H9 (cell line): Measurements from ENCODE around the gene LRRC8C. TPM values are rescaled to one million over a fixed set of nuclear protein-coding genes. Genes with fewer than 3 reads are reported as not detected.

Experiments
- DNase-seq: peaks from one replicate; pipeline ENCODE4 v3.0.0-alpha.2; 2017
- H2AFZ ChIP-seq: one replicate; pipeline ENCODE4 v1.6.1; 2013; ENCODE audit warnings: mild to moderate bottlenecking, low read length, control low read depth, moderate library complexity
- H2AK5ac ChIP-seq: 2 replicates; pipeline ENCODE4 v1.6.1; 2013; ENCODE audit warnings: low read length, control low read depth, mixed read lengths; ENCODE audit not compliant: insufficient read length
- H2BK120ac ChIP-seq: one replicate; pipeline ENCODE4 v1.6.1; 2013; ENCODE audit warnings: low read depth, mild to moderate bottlenecking, low read length, control low read depth, inconsistent platforms; ENCODE audit not compliant: poor library complexity, severe bottlenecking
- H2BK12ac ChIP-seq: 2 replicates; pipeline ENCODE4 v1.6.1; 2013; ENCODE audit warnings: low read length, control low read depth, mixed read lengths, low read depth; ENCODE audit not compliant: insufficient read length
- H2BK15ac ChIP-seq: 2 replicates; pipeline ENCODE4 v1.6.1; 2013; ENCODE audit warnings: low read depth, low read length, control low read depth
- H2BK20ac ChIP-seq: one replicate; pipeline ENCODE4 v1.6.1; 2013; ENCODE audit warnings: low read depth, mild to moderate bottlenecking, low read length, control low read depth, inconsistent platforms; ENCODE audit not compliant: poor library complexity, severe bottlenecking
- H2BK5ac ChIP-seq: 2 replicates; pipeline ENCODE4 v1.6.1; 2013; ENCODE audit warnings: low read length, control low read depth, mixed read lengths; ENCODE audit not compliant: insufficient read length
- H3K14ac ChIP-seq: 2 replicates; pipeline ENCODE4 v1.6.1; 2013; ENCODE audit warnings: low read length, control low read depth; ENCODE audit not compliant: insufficient read depth
- H3K18ac ChIP-seq: 2 replicates; pipeline ENCODE4 v1.6.1; 2013; ENCODE audit warnings: low read depth, mild to moderate bottlenecking, mixed read lengths, low read length, control low read depth; ENCODE audit not compliant: insufficient read length
- H3K23ac ChIP-seq: 2 replicates; pipeline ENCODE4 v1.6.1; 2013; ENCODE audit warnings: low read length, control low read depth, mixed read lengths, low read depth; ENCODE audit not compliant: insufficient read length
- H3K23me2 ChIP-seq: 2 replicates; pipeline ENCODE4 v1.6.1; 2013; ENCODE audit warnings: low read depth, mild to moderate bottlenecking, mixed read lengths, low read length, control low read depth; ENCODE audit not compliant: insufficient read length, poor library complexity, severe bottlenecking
- H3K27ac ChIP-seq: 2 replicates; pipeline ENCODE4 v1.5.1; 2013; ENCODE audit warnings: low read length, control low read depth, mixed read lengths, low read depth; ENCODE audit not compliant: insufficient read length
- H3K27me3 ChIP-seq: 2 replicates; pipeline ENCODE4 v1.6.1; 2013; ENCODE audit warnings: low read length, control low read depth, inconsistent platforms; ENCODE audit not compliant: insufficient read depth
- H3K4ac ChIP-seq: 2 replicates; pipeline ENCODE4 v1.6.1; 2013; ENCODE audit warnings: low read depth, mild to moderate bottlenecking, control low read depth, inconsistent platforms, low read length, moderate library complexity
- H3K4me1 ChIP-seq: 2 replicates; pipeline ENCODE4 v1.6.1; 2013; ENCODE audit warnings: low read length, control low read depth, inconsistent platforms; ENCODE audit not compliant: insufficient read depth
- H3K4me2 ChIP-seq: 2 replicates; pipeline ENCODE4 v1.6.1; 2013; ENCODE audit warnings: low read length, control low read depth, mixed read lengths; ENCODE audit not compliant: insufficient read length, insufficient read depth
- H3K56ac ChIP-seq: 2 replicates; pipeline ENCODE4 v1.6.1; 2013; ENCODE audit warnings: low read depth, mild to moderate bottlenecking, mixed read lengths, low read length, control low read depth; ENCODE audit not compliant: insufficient read length
- H3K79me1 ChIP-seq: 2 replicates; pipeline ENCODE4 v1.6.1; 2013; ENCODE audit warnings: low read depth, mild to moderate bottlenecking, moderate library complexity, low read length, control low read depth, inconsistent platforms; ENCODE audit not compliant: insufficient read depth, poor library complexity, severe bottlenecking
- H3K79me2 ChIP-seq: 2 replicates; pipeline ENCODE4 v1.6.1; 2013; ENCODE audit warnings: low read length, control low read depth, inconsistent platforms; ENCODE audit not compliant: insufficient read depth
- H3K9ac ChIP-seq: 2 replicates; pipeline ENCODE4 v1.6.1; 2013; ENCODE audit warnings: low read length, control low read depth, mixed read lengths; ENCODE audit not compliant: insufficient read length; ENCODE audit errors: extremely low read depth
- H3K9me3 ChIP-seq: one replicate; pipeline ENCODE4 v1.6.1; 2013; ENCODE audit warnings: low read depth, low read length, inconsistent platforms; ENCODE audit not compliant: control insufficient read depth
- H3T11ph ChIP-seq: one replicate; pipeline ENCODE4 v1.6.1; 2013; ENCODE audit warnings: mild to moderate bottlenecking, low read length, control low read depth, inconsistent platforms
- H4K20me1 ChIP-seq: one replicate; pipeline ENCODE4 v1.6.1; 2013; ENCODE audit not compliant: control insufficient read depth, insufficient read length, insufficient read depth
- H4K5ac ChIP-seq: 2 replicates; pipeline ENCODE4 v1.6.1; 2013; ENCODE audit warnings: low read depth, mild to moderate bottlenecking, mixed read lengths, low read length, control low read depth; ENCODE audit not compliant: insufficient read length
- H4K8ac ChIP-seq: replicated peaks from 2 replicates; pipeline ENCODE4 v1.6.1; 2013; ENCODE audit warnings: low read length, control low read depth, mixed read lengths, low read depth; ENCODE audit not compliant: insufficient read length
- H4K91ac ChIP-seq: 2 replicates; pipeline ENCODE4 v1.6.1; 2013; ENCODE audit warnings: low read depth, mild to moderate bottlenecking, moderate library complexity, mixed read lengths, low read length, control low read depth; ENCODE audit not compliant: insufficient read length
- H3K27ac Mint-ChIP-seq, 3 experiments: 2 replicates in 2 of 3; 3 replicates in 1 of 3; pipeline ENCODE4 v1.8.0; 2020 to 2021; ENCODE audit warnings: mixed read lengths in 3 of 3, mild to moderate bottlenecking in 1 of 3, moderate library complexity in 1 of 3
- H3K27me3 Mint-ChIP-seq: 2 replicates; pipeline ENCODE4 v1.8.0; 2021; ENCODE audit warnings: low read depth, mild to moderate bottlenecking, moderate library complexity, mixed read lengths
- H3K36me3 Mint-ChIP-seq, 3 experiments: 2 replicates in 2 of 3; 3 replicates in 1 of 3; pipeline ENCODE4 v1.8.0; 2020 to 2021; ENCODE audit warnings: low read depth in 3 of 3, mixed read lengths in 3 of 3; ENCODE audit not compliant: insufficient read depth in 1 of 3
- H3K4me1 Mint-ChIP-seq, 2 experiments: 2 replicates each; pipeline ENCODE4 v1.8.0; 2020; ENCODE audit warnings: mixed read lengths in 2 of 2
- H3K4me3 Mint-ChIP-seq, 2 experiments: 2 replicates in 1 of 2; 3 replicates in 1 of 2; pipeline ENCODE4 v1.8.0; 2020 to 2021; ENCODE audit warnings: mild to moderate bottlenecking in 2 of 2, mixed read lengths in 2 of 2, moderate library complexity in 1 of 2
- H3K9me3 Mint-ChIP-seq, 2 experiments: 2 replicates in 1 of 2; 3 replicates in 1 of 2; pipeline ENCODE4 v1.8.0; 2020; ENCODE audit warnings: mild to moderate bottlenecking in 2 of 2, mixed read lengths in 2 of 2, moderate library complexity in 1 of 2
- WGBS: extraction: QIAGEN DNeasy Blood & Tissue Kit; methylation state at CpG from one replicate; pipeline ENCODE4 v1.1.7; 2013; ENCODE audit warnings: missing lambda C conversion rate, low lambda C conversion rate, mixed read lengths; ENCODE audit not compliant: insufficient read length; ENCODE audit errors: extremely low coverage; 5-methylcytosine and 5-hydroxymethylcytosine counted together
- total RNA-seq: library from RNA; stranded (reverse); gene quantifications from 2 replicates; pipeline ENCODE4 v1.2.1, GENCODE V29; 2021
- TF ChIP-seq, protein P1 (sequence below): fragments of 200-600 bp; sonication (generic); conservative IDR thresholded peaks from 3 replicates; pipeline ENCODE4 v1.8.0; 2021; ENCODE audit warnings: antibody characterized with exemption, mild to moderate bottlenecking

The LRRC8C gene
- total RNA-seq, 1 experiment from 2014 or later, result 1.9 TPM

- H3K4me1 ChIP-seq, result peaks cover 2% of the 10 kb centered on the region; the same call in 1 of the 2 replicates
- no peaks in the 10 kb centered on the region for H3K9me3 ChIP-seq
- H3K23me2 ChIP-seq, result no peaks in the 10 kb centered on the region
- DNase-seq, result no peak
- H4K8ac ChIP-seq, result no peak overlapping the region
- H3K27ac ChIP-seq, result no peak overlapping the region
- no peak overlapping the region for H4K5ac ChIP-seq
- H3K79me2 ChIP-seq, result no peaks in the 10 kb centered on the region
- no peak overlapping the region for H2AK5ac ChIP-seq
- H3K27me3 ChIP-seq, result no peaks in the 10 kb centered on the region
- no peak overlapping the region for H4K91ac ChIP-seq
- no peak overlapping the region for H3K14ac ChIP-seq
- TF ChIP-seq, protein P1, sequence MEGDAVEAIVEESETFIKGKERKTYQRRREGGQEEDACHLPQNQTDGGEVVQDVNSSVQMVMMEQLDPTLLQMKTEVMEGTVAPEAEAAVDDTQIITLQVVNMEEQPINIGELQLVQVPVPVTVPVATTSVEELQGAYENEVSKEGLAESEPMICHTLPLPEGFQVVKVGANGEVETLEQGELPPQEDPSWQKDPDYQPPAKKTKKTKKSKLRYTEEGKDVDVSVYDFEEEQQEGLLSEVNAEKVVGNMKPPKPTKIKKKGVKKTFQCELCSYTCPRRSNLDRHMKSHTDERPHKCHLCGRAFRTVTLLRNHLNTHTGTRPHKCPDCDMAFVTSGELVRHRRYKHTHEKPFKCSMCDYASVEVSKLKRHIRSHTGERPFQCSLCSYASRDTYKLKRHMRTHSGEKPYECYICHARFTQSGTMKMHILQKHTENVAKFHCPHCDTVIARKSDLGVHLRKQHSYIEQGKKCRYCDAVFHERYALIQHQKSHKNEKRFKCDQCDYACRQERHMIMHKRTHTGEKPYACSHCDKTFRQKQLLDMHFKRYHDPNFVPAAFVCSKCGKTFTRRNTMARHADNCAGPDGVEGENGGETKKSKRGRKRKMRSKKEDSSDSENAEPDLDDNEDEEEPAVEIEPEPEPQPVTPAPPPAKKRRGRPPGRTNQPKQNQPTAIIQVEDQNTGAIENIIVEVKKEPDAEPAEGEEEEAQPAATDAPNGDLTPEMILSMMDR, result no peak
- H3K79me1 ChIP-seq, result no peaks in the 10 kb centered on the region
- peaks cover 0 to 2% (median 0%) of the 10 kb centered on the region in 3 experiments; a peak in 2 of 7 replicates for H3K36me3 Mint-ChIP-seq
- H3K23ac ChIP-seq, result no peak overlapping the region
- no peak overlapping the region for H3K9ac ChIP-seq
- no peak overlapping the region for H2BK5ac ChIP-seq
- H4K20me1 ChIP-seq, result no peaks in the 10 kb centered on the region
- no peak overlapping the region for H3T11ph ChIP-seq
- WGBS, result no CpG with 5 or more reads among the region's 3 CpGs
- peaks cover 10 to 14% of the 10 kb centered on the region in 2 experiments for H3K4me1 Mint-ChIP-seq
- H2BK20ac ChIP-seq, result no peak overlapping the region
- H3K18ac ChIP-seq, result no peak overlapping the region
- H3K27me3 Mint-ChIP-seq, result no peaks in the 10 kb centered on the region
- no peak overlapping the region for H2BK15ac ChIP-seq
- no peak overlapping the region for H3K56ac ChIP-seq
- H3K4ac ChIP-seq, result no peak overlapping the region
- no peak overlapping the region for H3K27ac Mint-ChIP-seq
- H3K4me3 Mint-ChIP-seq, result no peak overlapping the region
- no peaks in the 10 kb centered on the region for H3K9me3 Mint-ChIP-seq
- H2BK12ac ChIP-seq, result no peak overlapping the region
- H3K4me2 ChIP-seq, result no peak overlapping the region
- H2AFZ ChIP-seq, result no peak overlapping the region
- no peak overlapping the region for H2BK120ac ChIP-seq
Observed at GRCh38 chr1:89604414-89604735, 28.5 kb upstream of the LRRC8C start.
